Measurements from ENCODE around the gene UQCRHL. TPM values are rescaled to one million over a fixed set of nuclear protein-coding genes. Genes with fewer than 3 reads are reported as not detected.

The UQCRHL gene
- total and polyA plus RNA-seq, 2 of the 4 experiments (the other 2 are of a cell fraction), result 1.4 to 2.4 TPM

GRCh38 chr1:15843826-15844572 is 36.5 kb upstream of the UQCRHL start:
- in situ Hi-C loops (cut with MboI; ENCODE audit: low sequenced_read_pairs) (no loop called here), dilution Hi-C loops (cut with HindIII; ENCODE audit: low sequenced_read_pairs, unreplicated experiment) (no loop called here), intact Hi-C loops (cut with micrococcal nuclease) (no loop called here)
- H3K23ac ChIP-seq (ENCODE audit: low read depth, low read length), result no peak overlapping the region
- H2BK15ac ChIP-seq (ENCODE audit: low read depth, low read length), result no peak overlapping the region
- no peak overlapping the region for H3K4ac ChIP-seq (ENCODE audit: low read depth, low read length)
- DNase-seq (no peak), ATAC-seq (ENCODE audit: low read depth) (no peak)
- no peak overlapping the region for H3K4me2 ChIP-seq (ENCODE audit: low read depth, low read length)
- H3K4me1 ChIP-seq (ENCODE audit: control insufficient read depth, insufficient read depth, low read length), result no peaks in the 10 kb centered on the region
- TF ChIP-seq CEBPB (IDR thresholded peaks at IDR 0.05; ENCODE audit: low read depth, low read length) (no peak), MAFK (IDR thresholded peaks at IDR 0.05; ENCODE audit: low read depth, low read length) (peak; percentile 94), MAZ (IDR thresholded peaks at IDR 0.05; ENCODE audit: borderline replicate concordance, low read depth, low read length) (no peak), NFE2L2 (IDR thresholded peaks at IDR 0.05; ENCODE audit: low read depth, low read length) (no peak), POLR2A (IDR thresholded peaks at IDR 0.05; ENCODE audit: low read depth, low read length) (no peak)
- no peaks in the 10 kb centered on the region for H3K9me1 ChIP-seq (ENCODE audit: insufficient read depth, low read length)
- H2BK120ac ChIP-seq (ENCODE audit: low read depth, low read length), result no peak overlapping the region
- no peak overlapping the region for H2AK5ac ChIP-seq (ENCODE audit: low read depth, low read length)
- H4K5ac ChIP-seq (ENCODE audit: low read depth, low read length), result no peak overlapping the region
- no peaks in the 10 kb centered on the region for H3K27me3 ChIP-seq (ENCODE audit: control insufficient read depth, insufficient read depth, low read length)
- no peak overlapping the region for H2BK5ac ChIP-seq (ENCODE audit: low read depth, low read length, poor library complexity, severe bottlenecking)
- H4K8ac ChIP-seq (ENCODE audit: low read depth in 2 of 2, low read length in 2 of 2), result no peak overlapping the region
- no peak overlapping the region for H3K4me3 ChIP-seq (ENCODE audit: insufficient read depth, low read depth, low read length)
- no peak overlapping the region for H4K91ac ChIP-seq (ENCODE audit: insufficient read depth, low read depth, low read length)
- H3K14ac ChIP-seq (replicated peaks; ENCODE audit: low read depth, low read length), result no peak overlapping the region
- no peaks in the 10 kb centered on the region for H3K36me3 ChIP-seq (ENCODE audit: control insufficient read depth, insufficient read depth, low read length)
- POLR2A ChIA-PET (ENCODE audit: unreplicated experiment), result no interaction called here
- no peaks in the 10 kb centered on the region for H3K9me3 ChIP-seq (ENCODE audit: control insufficient read depth, insufficient read depth, low read length)
- BruUV-seq (replicated peaks), result no TSS peak
- CTCF ChIA-PET, result interaction anchor here (0.6 kb wide), 2 partner anchors 15 to 44 kb away, joined by 3 to 4 read pairs; no protein-coding TSS in a partner anchor
- no peak overlapping the region for H2AK9ac ChIP-seq (replicated peaks; ENCODE audit: low read depth, low read length, poor library complexity)
- WGBS, 2 experiments (ENCODE audit: extremely low coverage in 2 of 2, insufficient read length in 1 of 2), result no CpG with 5 or more reads among the region's 3 CpGs
- H3K18ac ChIP-seq (ENCODE audit: low read depth, low read length), result no peak overlapping the region
- H2AFZ ChIP-seq (replicated peaks; ENCODE audit: low read length, poor library complexity), result no peak overlapping the region
- H3K9ac ChIP-seq (ENCODE audit: low read depth, low read length), result no peak overlapping the region
- no peak overlapping the region for H3K27ac ChIP-seq (ENCODE audit: insufficient read depth, low read length)
- H4K20me1 ChIP-seq (ENCODE audit: insufficient read depth, low read length), result peaks cover 2% of the 10 kb centered on the region; the same call in 1 of the 2 replicates
- no peak overlapping the region for H2BK20ac ChIP-seq (ENCODE audit: low read depth, low read length)
- no peak overlapping the region for H3K56ac ChIP-seq (ENCODE audit: extremely low read depth, insufficient read depth, low read length)
- peaks cover 5 to 7% of the 10 kb centered on the region in 2 experiments; a peak in 3 of 4 replicates for H3K79me1 ChIP-seq (ENCODE audit: low read depth in 1 of 2, low read length in 2 of 2)

All from IMR-90 (cell line).